Sigmoid colon (tissue), 4 donors: ENCODE measurements around the gene CETN3.

Source experiments
- CTCF ChIP-seq, 4 experiments: fragments of 450-650 bp in 3 of 4; fragments of 200-600 bp in 1 of 4; IDR thresholded peaks; one replicate each; pipeline ENCODE4 v1.5.1; 2016 to 2019; ENCODE audit warnings: antibody characterized with exemption in 4 of 4, mild to moderate bottlenecking in 3 of 4, moderate library complexity in 2 of 4
- EP300 ChIP-seq, 4 donors: sonication (generic); formaldehyde crosslinking; IDR thresholded peaks; one replicate each; pipeline ENCODE4 v1.6.1; 2017; ENCODE audit warnings: antibody characterized with exemption in 4 of 4
- POLR2A ChIP-seq, 2 donors: fragments of 450-650 bp; IDR thresholded peaks; one replicate each; pipeline ENCODE4 v1.6.1; 2016; ENCODE audit warnings: antibody characterized with exemption in 2 of 2, mild to moderate bottlenecking in 2 of 2, moderate library complexity in 2 of 2

- no peak for TF ChIP-seq CTCF (IDR thresholded peaks at IDR 0.05)
- no peak for TF ChIP-seq POLR2A (IDR thresholded peaks at IDR 0.05)
- TF ChIP-seq EP300 (IDR thresholded peaks at IDR 0.05), result no peak
Observed at GRCh38 chr5:90398726-90399125, 10.8 kb downstream of the CETN3 start.
